Measurements from ENCODE around the gene SMAD3. TPM values are rescaled to one million over a fixed set of nuclear protein-coding genes. Genes with fewer than 3 reads are reported as not detected.

Gene SMAD3
- total and polyA plus RNA-seq, 4 donors = 4.0 to 12.2 (median 5.5) TPM

GRCh38 chr15:67126551-67127330, 61.3 kb downstream of the SMAD3 start:
- WGBS = 63% methylated on average over 16 of the region's 16 CpGs
- no peak overlapping the region for H3K9ac ChIP-seq (ENCODE audit: low read depth in 1 of 2, low read length in 2 of 2)
- H3K27ac ChIP-seq (ENCODE audit: low read depth in 1 of 2, low read length in 2 of 2) = peak overlapping the region; percentile 56 to 82
- no peaks in the 10 kb centered on the region for H3K36me3 ChIP-seq (ENCODE audit: control insufficient read depth in 4 of 4, insufficient read depth in 3 of 4, low read depth in 1 of 4, low read length in 3 of 4)
- H3K4me1 ChIP-seq (ENCODE audit: control insufficient read depth in 4 of 4, insufficient read depth in 4 of 4, low read length in 3 of 4) = peaks cover 10 to 32% (median 22%) of the 10 kb centered on the region in 4 donors
- TF ChIP-seq HNF4A (conservative IDR thresholded peaks at IDR 0.05) (peak; percentile 68 to 82), EGR1 (IDR thresholded peaks at IDR 0.05; ENCODE audit: low read depth in 2 of 2) (no peak), JUND (IDR thresholded peaks at IDR 0.05) (peak in 1 of 2 donors; percentile 49), RXRA (IDR thresholded peaks at IDR 0.05) (peak; percentile 82 to 85), FOXA2 (IDR thresholded peaks at IDR 0.05) (peak; percentile 83), YY1 (IDR thresholded peaks at IDR 0.05) (no peak), TAF1 (conservative IDR thresholded peaks at IDR 0.05) (no peak), FOXA1 (IDR thresholded peaks at IDR 0.05) (peak; percentile 73), SP1 (IDR thresholded peaks at IDR 0.05) (no peak), HNF4G (IDR thresholded peaks at IDR 0.05) (no peak), RAD21 (IDR thresholded peaks at IDR 0.05) (peak; percentile 25 to 60), ATF3 (IDR thresholded peaks at IDR 0.05) (no peak)
- TF ChIP-seq, protein P1, sequence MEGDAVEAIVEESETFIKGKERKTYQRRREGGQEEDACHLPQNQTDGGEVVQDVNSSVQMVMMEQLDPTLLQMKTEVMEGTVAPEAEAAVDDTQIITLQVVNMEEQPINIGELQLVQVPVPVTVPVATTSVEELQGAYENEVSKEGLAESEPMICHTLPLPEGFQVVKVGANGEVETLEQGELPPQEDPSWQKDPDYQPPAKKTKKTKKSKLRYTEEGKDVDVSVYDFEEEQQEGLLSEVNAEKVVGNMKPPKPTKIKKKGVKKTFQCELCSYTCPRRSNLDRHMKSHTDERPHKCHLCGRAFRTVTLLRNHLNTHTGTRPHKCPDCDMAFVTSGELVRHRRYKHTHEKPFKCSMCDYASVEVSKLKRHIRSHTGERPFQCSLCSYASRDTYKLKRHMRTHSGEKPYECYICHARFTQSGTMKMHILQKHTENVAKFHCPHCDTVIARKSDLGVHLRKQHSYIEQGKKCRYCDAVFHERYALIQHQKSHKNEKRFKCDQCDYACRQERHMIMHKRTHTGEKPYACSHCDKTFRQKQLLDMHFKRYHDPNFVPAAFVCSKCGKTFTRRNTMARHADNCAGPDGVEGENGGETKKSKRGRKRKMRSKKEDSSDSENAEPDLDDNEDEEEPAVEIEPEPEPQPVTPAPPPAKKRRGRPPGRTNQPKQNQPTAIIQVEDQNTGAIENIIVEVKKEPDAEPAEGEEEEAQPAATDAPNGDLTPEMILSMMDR (IDR thresholded peaks at IDR 0.05; ENCODE audit: low read depth, low read length, missing input control) = no peak
- TF ChIP-seq, protein P2, sequence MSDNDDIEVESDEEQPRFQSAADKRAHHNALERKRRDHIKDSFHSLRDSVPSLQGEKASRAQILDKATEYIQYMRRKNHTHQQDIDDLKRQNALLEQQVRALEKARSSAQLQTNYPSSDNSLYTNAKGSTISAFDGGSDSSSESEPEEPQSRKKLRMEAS (IDR thresholded peaks at IDR 0.05) = peak; percentile 29
- TF ChIP-seq, protein P3, sequence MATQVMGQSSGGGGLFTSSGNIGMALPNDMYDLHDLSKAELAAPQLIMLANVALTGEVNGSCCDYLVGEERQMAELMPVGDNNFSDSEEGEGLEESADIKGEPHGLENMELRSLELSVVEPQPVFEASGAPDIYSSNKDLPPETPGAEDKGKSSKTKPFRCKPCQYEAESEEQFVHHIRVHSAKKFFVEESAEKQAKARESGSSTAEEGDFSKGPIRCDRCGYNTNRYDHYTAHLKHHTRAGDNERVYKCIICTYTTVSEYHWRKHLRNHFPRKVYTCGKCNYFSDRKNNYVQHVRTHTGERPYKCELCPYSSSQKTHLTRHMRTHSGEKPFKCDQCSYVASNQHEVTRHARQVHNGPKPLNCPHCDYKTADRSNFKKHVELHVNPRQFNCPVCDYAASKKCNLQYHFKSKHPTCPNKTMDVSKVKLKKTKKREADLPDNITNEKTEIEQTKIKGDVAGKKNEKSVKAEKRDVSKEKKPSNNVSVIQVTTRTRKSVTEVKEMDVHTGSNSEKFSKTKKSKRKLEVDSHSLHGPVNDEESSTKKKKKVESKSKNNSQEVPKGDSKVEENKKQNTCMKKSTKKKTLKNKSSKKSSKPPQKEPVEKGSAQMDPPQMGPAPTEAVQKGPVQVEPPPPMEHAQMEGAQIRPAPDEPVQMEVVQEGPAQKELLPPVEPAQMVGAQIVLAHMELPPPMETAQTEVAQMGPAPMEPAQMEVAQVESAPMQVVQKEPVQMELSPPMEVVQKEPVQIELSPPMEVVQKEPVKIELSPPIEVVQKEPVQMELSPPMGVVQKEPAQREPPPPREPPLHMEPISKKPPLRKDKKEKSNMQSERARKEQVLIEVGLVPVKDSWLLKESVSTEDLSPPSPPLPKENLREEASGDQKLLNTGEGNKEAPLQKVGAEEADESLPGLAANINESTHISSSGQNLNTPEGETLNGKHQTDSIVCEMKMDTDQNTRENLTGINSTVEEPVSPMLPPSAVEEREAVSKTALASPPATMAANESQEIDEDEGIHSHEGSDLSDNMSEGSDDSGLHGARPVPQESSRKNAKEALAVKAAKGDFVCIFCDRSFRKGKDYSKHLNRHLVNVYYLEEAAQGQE (IDR thresholded peaks at IDR 0.05) = no peak
- TF ChIP-seq, protein P4, sequence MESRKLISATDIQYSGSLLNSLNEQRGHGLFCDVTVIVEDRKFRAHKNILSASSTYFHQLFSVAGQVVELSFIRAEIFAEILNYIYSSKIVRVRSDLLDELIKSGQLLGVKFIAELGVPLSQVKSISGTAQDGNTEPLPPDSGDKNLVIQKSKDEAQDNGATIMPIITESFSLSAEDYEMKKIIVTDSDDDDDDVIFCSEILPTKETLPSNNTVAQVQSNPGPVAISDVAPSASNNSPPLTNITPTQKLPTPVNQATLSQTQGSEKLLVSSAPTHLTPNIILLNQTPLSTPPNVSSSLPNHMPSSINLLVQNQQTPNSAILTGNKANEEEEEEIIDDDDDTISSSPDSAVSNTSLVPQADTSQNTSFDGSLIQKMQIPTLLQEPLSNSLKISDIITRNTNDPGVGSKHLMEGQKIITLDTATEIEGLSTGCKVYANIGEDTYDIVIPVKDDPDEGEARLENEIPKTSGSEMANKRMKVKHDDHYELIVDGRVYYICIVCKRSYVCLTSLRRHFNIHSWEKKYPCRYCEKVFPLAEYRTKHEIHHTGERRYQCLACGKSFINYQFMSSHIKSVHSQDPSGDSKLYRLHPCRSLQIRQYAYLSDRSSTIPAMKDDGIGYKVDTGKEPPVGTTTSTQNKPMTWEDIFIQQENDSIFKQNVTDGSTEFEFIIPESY (IDR thresholded peaks at IDR 0.05) = no peak
- H3K27me3 ChIP-seq (ENCODE audit: control insufficient read depth in 4 of 4, insufficient read depth in 4 of 4, low read length in 3 of 4) = no peaks in the 10 kb centered on the region
- no peak overlapping the region for H3K4me3 ChIP-seq (ENCODE audit: low read depth in 1 of 3, low read length in 3 of 3)
- H3K9me3 ChIP-seq (ENCODE audit: control insufficient read depth in 4 of 4, low read length in 3 of 4) = no peaks in the 10 kb centered on the region
- no peak for DNase-seq (ENCODE audit: low spot score)

Measured in liver (tissue), 9 donors.